ENCODE results near the gene RBBP8.

The RBBP8 gene

DNA sequence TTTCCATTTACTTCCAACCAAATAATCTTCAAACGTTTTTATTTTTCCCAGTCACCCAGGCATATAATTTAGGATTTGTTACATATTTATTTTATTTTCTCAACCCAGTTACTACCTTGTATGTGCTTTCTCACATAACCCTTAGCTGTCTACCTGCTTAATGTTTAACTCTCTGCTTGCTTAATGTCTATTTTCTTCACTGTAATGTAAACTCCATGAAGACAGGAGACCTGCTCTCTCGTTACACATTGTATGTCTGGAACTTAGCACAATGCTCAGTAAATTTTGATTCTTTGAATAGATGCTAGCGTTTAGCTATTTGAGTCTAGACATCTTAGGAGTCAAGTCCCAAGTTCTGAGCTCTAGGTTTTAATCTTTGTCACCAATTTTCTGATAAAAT lies 70.2 kb downstream of the RBBP8 start:
- no peak for DNase-seq

DNA sequence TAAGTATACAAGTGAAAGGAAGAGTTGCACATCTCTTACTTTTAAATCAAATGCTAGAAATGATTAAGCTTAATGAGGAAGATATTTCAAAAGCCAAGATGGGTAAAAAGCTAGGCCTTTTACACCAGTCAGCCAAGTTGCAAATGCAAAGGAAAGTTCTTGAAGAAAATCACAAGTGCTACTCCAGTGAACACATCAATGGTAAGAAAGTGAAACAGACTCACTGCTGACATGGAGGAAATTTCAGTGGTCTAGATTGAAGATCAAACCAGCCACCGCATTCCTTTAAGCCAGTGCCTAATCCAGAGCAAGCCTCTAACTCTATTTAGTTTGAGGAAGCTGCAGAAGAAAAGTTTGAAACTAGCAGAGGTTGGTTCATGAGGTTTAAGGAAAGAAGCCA lies 79.1 kb downstream of the RBBP8 start:
- no peak for DNase-seq

DNA sequence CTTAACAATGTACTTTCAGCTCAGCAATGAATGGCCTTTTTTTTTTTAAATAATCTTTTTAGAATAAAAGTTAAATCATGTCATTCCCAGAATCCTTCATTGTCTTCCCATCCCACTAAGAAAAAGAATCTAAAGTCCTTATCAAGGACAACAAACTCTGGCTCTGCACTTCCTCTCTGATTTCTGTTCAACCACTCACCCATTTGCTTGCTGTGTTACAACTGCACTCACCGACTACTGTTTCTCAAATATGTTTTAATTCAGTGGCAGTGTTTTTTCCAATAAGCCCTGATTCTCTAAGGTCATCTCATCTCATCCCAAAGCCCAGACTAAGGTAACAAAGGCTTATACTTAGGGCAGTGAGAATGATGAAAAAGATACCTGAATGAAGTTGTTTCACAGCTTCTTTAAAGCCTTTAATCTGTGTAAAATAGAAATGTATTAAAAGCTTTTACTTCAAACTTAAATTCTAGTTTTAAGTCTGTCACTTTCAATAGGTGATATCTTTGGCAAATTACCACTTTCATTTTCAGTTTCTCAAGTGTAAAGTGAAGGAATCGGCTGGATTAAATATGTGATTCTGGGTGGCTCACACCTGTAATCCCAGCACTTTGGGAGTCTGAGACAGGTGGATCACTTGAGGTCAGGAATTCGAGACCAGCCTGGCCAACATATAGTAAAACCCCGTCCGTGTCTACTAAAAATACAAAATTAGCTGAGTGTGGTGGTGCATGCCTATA lies 87.6 kb downstream of the RBBP8 start:
- no peak for DNase-seq

DNA sequence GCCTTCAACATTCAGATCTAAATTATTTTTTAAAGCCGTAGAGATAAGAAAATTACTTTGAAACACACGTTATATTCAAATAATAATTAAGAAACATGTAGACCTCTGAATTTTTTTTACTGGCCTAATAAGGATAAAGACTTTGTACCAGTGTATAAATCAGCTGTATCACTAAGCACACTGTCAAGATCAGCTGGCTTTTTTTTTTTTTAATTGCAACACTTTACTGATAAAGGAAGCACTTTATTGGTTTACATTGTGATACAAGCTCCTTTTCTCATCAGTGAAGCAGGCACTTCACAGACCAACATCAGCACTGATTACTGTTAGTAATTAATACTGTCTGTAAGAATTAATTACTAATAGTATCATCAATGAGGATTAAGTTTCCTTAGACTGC lies 88.5 kb downstream of the RBBP8 start:
- no peak for DNase-seq

DNA sequence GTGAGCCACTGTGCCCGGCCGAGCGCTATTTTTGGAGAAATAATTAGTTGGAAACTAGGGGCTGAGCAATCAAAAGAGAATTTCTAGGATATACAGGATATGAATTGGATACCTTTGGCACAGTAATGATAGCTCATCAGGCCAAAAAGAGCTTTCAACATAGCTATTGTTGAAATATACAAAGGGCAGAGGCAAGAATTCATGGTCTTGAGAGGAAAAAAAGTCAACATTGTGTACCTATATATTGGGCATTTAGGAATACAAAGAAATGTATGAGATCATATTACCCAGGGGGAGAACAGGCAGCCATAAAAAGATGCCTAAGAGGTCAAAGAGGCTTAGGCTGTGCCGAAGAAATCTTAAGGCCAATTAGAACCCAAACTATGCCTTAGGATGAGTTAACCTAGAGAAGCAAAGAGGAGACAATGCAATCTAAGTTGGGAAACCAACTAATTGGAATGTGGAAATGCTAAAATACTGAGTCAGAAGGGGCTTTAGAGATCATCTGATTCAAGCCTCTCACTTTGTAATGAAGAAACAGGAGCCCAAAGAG lies 99.0 kb downstream of the RBBP8 start:
- no peak for DNase-seq

DNA sequence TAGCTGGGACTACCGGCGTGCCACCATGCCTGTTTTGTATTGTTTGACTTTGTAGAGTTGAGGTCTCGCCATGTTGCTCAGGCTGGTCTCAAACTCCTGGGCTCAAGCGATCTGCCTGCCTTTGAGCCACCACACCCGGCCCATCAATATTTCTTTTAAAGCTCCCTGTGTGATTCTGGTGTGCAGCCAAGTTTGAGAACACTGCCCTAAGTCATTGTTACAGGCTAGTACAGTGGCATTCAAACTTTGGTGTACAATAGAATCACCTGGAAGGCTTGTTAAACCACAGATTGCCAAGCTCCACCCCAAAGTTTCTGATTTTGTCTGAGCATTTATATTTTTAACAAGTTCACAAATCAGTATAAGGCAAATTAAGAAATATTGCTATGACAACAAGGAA lies 99.9 kb downstream of the RBBP8 start:
- DNase-seq = no peak

DNA sequence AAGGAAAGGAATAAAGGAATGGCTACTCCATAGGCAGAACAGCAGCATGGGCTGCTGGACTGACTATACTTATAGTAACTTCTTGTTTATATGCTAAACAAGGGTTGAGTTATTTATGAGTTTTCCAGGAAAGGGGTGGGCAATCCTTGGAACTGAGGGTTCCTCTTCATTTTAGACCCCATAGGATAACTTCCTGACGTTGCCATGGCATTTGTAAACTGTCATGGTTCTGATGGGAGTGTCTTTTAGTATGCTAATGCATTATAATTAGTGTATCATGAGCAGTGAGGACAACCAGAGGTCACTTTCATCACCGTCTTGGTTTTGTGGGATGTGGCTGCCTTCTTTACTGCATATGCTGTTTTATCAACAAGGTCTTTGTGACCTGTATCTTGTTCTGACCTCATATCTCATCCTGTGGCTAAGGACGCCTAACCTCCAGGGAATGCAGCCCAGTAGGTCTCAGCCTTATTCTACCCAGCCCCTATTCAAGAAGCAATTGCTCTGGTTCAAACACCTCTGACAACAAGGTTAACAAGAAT lies 103.6 kb downstream of the RBBP8 start:
- DNase-seq = no peak

DNA sequence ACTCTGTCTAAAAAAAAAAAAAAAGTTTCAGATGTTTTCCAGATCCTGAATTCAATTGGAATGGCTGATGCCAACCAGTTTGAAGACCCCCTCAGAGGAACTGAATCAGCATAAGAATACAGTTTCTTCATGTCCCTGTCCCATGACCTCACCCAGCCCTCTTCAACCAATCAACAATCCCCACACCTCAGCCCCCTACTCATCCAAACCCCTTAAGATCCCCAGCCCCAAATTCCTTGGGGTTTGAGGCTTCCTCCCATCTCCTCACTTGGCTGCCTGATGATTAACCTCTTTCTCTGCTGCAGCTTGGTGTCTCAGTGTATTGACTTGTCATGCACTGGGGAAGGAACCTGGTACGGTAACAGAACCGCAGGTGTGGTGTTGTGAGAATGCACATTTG lies 104.5 kb downstream of the RBBP8 start:
- no peak for DNase-seq

DNA sequence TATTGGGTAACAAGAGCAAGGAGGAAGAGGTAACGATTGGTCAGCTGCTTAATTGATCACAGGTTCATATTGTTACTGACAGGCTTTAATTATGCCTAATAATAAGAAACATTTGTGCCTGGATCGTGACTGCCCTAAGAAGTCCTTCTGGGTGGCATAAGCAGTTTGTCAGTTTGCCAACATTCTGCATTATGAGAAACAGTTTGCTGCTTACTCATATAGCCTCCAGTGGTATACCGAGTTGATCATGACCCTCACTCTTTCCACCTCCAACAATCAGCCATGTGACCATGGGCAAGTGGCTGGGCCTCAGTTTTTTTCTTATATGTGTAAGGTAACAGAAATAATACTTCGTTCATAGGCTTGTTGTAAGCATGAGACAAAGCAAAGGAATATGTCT lies 105.6 kb downstream of the RBBP8 start:
- DNase-seq = no peak

DNA sequence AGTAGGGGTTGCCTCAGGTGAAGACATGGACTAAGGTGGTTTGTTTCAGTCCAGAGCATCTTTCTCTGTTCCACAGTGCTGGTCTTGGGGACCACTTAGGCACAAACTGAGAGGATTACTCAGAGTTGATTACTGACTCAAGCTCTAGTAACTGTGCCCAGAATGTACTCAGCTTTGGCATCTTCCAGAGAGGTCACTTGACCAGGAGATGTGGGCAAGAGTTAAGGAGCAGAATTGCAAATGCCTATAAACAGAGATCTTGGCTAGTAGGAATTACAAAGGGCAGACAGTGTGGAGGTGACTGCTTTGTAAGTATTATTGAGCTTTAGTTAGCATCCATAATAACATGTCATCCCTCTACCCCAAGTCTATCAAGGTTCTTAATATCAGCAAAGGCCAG lies 109.0 kb downstream of the RBBP8 start:
- DNase-seq = no peak

DNA sequence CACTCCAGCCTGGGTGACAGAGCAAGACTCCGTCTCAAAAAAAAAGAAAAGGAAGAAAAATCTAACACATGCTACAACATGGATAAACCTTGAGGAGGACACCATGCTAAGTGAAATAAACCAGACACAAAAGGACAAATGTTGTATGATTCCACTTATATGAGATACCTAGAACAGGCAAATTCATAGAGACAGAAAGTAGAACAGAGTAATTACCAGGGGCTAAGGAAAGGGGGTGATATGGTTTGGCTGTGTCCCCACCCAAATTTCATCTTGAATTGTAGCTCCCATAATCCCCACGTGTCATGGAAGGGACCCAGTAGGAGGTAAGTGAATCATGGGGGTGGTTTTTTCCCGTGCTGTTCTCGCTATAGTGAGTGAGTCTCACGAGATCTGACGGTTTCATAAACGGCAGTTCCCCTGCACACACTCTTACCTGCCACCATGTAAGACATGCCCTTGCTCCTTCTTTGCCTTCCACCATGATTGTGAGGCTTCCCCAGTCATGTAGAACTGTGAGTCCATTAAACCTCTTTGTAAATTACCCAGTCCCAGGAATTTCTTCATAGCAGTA lies 110.8 kb downstream of the RBBP8 start:
- no peak for DNase-seq

DNA sequence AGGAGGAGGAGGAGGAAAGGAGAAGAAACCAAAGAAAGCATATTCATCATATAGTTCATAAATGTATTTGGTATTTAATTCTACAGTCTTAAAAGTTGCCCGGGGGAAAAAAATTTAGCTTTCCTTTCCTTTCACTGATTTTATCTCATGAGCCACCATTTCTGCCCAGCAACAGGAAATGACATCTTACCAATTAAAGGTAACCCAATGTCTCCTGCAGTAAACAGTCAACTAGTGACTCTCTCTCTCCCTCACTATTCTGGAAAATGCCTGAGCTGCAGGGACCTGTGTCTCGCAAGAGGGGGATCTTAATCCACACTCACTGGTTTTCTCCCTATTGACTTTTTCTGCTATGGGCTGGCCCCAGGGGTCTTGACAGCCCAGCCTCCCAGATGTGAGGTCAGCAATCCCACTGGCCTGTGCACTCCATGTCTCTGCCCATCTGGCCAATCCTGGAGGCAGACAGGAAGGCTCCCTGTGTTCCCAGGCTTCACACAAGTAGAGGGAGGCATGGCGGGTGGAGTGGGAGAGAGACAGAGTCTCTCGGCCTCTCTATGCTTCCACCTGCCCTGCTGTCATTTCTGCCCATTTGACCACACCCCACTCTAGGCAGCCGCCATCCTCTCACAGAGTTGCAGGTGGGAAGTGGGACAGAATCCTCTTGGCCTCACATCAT lies 116.7 kb downstream of the RBBP8 start:
- DNase-seq = no peak

DNA sequence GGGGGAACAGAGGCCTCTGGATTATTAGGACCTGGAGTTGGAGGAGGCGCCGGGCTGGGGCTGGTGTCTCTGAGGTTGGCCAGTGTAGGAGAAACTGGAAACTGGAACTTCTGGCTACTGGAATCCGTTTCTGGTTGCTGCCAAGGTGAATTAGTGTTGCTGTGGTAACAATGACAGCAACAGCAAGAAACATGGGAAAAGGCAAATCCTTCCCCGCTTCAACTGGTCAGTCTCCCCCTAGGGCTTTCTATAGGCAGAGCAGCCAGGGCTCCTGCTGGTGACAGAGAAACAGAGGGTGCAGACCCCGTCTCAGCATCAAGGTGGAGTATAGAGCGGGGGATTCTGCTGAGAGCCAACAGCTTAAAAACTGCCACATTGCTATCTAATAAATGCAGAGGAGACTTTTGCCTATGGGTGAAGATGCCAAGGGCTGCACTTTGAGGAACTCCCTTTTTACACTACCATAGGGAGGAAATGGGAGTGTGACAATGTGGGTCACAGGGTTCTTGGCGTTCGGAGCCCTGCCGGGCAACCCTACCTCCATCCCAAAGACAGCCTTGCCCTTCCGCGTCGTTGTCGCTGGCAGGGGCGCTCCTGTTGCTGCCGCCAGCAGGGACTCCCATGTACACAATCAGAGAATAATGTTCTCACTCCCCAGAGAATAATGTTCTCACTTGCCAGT lies 120.8 kb downstream of the RBBP8 start:
- DNase-seq = no peak

DNA sequence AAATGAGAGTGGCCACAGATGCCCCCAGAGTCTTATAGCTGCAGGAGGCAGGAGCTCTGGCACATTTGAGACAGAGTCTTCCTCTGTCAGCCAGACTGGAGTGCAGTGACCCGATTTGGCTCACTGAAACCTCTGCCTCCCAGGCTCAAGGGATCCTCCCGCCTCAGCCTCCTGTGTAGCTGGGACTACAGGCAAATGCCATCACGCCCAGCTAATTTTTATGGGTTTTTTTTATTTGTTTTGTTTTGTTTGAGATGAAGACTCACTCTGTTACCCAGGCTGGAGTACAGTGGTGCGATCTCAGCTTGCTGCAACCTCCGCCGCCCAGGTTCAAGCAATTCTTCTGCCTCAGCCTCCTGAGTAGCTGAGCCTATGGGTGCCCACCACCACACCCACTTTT lies 121.4 kb downstream of the RBBP8 start:
- no peak for DNase-seq

DNA sequence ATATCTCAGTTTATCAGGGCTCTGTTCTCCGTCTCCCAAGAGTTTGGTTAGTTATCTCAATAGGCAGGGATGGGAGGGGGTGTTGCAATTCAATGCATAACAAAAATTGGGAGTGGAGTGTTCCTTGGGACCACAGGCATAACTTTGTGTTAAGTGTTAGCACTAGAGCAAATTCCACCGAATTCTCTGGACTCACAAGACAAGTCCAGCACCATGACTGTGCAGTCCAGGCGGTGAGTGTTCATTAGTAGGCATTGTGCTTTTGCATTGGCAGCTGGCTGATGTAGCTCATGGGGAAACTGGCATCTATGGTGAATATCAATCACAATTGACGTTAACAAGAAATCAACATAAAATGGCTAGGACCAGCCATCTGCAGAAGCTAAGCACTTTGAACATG lies 123.2 kb downstream of the RBBP8 start:
- DNase-seq = no peak

DNA sequence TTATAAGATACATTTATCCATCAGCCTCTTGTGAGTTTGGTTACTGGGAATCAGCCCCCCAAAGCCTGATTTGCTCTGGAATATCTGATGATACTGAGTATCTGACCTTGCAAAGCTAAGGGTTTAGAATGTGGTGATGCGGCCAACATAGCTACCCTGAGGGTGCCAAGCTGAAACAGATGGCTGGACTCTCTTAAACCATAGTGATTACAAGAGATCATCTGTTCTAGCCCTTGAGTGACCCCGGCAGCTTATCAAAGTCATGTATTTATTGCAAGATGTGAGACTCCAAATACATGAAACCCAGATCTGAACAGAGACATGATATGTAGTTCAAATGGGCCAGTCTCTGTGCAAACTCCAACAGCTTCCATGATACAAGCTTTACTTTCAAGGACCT lies 124.0 kb downstream of the RBBP8 start:
- DNase-seq = no peak

DNA sequence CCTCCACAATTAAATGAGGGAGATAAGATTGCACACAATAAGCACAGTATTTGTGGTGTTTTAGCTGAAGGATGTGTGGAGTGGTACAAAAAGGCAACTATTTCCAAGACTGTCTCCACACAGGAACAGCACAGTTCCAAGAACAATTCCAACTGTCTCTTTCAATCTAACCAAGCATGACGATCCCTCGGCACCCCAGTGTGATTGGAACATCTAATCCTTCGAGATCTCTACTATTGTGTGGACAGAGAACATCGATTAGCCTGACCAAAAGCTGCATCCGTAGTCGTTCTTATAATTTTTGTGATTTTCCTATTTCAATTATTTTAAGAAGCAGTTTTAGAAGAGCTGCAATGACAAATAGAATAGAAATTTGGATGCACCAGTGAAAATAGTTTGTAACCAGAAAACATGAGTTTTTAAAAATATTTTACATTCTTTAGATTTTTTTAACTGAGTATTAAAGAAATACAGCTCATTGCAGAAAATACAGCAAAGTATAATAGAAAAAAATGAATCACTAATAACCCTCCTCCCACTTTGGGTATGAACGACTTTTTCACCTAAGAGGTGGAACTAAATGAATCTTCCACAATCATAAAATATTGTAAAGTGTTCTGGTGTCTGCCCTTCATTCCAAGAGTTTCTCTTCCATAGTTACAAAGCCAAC lies 125.8 kb downstream of the RBBP8 start:
- DNase-seq = no peak

DNA sequence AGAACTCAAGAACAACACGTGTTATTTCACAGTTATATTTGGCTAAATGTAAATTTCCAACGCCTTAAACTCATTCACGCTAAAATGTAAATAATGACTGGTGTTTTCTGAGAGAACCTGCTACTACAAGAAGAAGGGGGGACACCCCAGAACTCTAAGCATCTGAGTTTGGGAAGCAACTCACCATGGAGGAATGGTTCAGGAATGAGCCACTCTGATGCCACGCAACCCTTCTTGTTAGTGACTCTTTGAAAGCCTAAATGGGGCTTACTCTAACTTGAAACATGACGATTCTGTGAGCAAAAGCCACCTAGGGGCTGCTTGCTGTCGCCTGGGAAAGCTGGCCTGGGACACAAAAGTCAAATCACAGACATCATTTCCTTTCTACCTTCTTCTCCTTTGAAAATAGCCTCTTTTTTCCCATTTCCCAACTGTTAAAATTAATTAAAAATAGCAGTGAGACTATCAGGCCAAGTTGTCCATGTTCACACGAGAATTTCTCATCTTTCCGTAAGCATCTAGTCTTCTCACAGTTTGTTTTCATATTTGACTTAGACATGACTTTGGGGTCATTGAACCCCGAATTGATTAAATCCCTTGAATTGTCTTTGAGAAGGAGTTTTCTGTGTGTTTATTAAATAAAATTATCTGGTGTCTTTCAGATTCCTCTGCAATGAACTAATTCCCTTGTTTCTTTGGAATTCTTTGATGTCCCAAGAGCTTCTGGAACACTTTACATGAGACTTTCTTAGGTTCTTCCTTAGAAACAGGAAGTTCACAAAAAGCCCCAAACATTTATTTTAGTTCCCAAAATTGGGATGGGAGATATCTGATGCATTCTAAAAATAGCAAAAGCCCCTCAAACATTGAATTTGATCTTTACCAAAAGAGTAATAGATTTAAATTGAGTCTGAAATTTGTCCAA lies 126.7 kb downstream of the RBBP8 start:
- no peak for DNase-seq

DNA sequence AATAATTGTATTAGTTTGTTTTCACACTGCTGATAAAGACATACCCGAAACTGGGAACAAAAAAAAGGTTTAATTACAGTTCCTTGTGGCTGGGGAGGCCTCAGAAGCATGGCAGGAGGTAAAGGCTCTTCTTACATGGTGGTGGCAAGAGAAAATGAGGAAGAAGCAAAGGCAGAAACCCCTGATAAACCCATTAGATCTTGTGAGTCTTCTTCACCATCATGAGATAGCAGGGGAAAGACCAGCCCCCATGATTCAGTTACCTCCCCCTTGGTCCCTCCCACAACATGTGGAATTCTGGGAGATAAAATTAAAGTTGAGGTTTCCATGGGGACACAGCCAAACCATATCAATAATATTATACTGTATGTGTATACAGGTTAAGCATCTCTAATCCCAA lies 128.9 kb downstream of the RBBP8 start:
- DNase-seq = no peak

DNA sequence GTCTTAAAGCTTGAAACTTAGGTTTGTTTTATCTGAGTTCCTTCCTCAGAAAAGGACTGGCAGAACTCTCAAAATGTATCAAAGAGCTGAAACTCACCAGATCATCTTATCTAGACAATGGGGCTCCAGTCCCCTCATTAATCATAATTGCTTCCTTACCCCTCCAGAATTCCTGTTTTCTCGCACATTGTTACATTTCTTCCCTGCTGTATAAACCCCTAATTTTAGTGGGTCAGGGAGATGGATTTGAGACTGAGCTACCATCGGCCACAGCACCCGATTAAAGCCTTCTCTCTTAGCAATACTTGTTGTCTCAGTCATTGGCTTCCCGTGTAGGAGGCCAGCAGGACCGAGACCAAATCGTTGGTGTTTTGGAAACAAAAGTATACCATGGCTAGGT lies 130.4 kb downstream of the RBBP8 start:
- no peak for DNase-seq

DNA sequence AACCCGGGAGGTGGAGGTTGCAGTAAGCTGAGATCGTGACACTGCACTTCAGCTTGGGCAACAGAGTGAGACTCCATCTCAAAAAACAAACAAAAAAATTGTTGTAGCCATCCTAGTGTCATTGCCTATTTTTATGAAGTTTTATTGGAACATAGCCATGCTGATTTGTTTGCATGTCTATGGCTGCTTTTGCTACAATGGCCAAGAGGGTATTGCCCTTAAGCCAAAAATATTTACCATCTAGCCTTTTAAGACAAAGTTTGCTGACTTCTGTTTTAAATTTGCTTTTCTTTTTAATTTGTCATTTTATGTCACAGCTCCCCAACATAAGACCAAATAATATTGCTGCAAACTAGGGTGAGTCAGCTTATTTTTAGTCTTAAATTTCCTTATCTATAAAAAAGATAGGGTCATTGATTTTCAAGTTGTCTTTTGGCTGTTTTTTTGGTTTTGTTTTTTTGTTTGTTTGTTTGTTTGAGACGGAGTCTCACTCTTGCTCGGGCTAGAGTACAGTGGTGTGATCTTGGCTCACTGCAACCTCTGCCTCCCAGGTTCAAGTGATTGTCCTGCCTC lies 132.2 kb downstream of the RBBP8 start:
- DNase-seq = no peak

Measured in activated naive CD4-positive, alpha-beta T cell treated with Interleukin-2 at 50 U/mL for 16 hours (primary cell).